Right lung (tissue), 5 donors: ENCODE results near the gene BTG2. TPM values are rescaled to one million over a fixed set of nuclear protein-coding genes. Genes with fewer than 3 reads are reported as not detected.
"Not testable (repeated sequence)": the region's sequence is repeated elsewhere in the genome, so short reads cannot be mapped to it uniquely, and the experiment has no call there.

Experiments used
- DNase-seq, 2 donors: peaks; one replicate each; pipeline ENCODE4 v3.0.0-alpha.2; 2013
- polyA plus RNA-seq, 5 donors: library from polyadenylated mRNA; unstranded; fragments of 120-200 nt; gene quantifications; one replicate each; pipeline versions ENCODE4 v1.2.1 to v1.2.3, GENCODE V29; 2013; ENCODE audit warnings: inconsistent platforms in 1 of 5, low replicate concordance in 1 of 5; ENCODE audit not compliant: insufficient read length in 5 of 5, insufficient read depth in 1 of 5

Gene BTG2
- polyA plus RNA-seq, 5 donors = 46.8 to 90.2 (median 79.9) TPM

DNA sequence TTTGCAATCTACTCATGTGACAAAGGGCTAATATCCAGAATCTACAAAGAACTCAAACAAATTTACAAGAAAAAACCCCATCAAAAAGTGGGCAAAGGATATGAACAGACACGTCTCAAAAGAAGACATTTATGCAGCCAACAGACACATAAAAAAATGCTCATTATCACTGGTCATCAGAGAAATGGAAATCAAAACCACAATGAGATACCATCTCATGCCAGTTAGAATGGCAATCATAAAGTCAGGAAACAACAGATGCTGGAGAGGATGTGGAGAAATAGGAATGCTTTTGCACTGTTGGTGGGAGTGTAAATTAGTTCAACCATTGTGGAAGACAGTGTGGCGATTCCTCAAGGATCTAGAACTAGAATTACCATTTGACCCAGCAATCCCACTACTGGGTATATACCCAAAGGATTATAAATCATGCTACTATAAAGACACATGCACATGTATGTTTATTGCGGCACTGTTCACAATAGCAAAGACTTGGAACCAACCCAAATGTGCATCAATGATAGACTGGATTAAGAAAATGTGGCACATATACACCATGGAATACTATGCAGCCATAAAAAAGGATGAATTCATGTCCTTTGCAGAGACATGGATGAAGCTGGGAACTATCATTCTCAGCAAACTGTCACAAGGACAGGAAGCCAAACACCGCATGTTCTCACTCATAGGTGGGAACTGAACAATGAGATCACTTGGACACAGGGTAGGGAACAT lies 8.9 kb downstream of the BTG2 start:
- DNase-seq = not testable (repeated sequence)

DNA sequence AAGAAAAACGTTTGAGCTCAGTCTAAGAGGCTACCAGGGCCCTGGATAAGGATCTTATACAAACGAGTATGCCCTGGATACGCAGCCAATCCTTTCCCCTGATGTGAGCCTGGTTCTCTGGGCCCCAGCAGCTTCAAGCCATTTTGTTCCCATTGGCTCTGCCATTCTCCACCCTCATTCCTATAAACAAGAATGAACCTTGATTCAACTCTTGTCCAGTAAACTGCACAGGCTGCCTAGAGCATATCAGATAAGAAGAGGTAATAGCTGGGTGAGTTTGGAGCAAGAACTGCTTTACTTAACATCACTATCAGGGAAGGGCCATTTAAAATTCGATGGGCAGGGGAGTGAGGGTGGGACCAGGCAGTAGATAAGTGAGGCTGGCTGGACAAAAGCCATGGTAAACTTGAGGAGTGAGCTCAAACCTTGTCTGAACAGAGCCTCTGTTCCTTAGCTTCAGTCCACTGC lies 11.3 kb downstream of the BTG2 start:
- no peak for DNase-seq

DNA sequence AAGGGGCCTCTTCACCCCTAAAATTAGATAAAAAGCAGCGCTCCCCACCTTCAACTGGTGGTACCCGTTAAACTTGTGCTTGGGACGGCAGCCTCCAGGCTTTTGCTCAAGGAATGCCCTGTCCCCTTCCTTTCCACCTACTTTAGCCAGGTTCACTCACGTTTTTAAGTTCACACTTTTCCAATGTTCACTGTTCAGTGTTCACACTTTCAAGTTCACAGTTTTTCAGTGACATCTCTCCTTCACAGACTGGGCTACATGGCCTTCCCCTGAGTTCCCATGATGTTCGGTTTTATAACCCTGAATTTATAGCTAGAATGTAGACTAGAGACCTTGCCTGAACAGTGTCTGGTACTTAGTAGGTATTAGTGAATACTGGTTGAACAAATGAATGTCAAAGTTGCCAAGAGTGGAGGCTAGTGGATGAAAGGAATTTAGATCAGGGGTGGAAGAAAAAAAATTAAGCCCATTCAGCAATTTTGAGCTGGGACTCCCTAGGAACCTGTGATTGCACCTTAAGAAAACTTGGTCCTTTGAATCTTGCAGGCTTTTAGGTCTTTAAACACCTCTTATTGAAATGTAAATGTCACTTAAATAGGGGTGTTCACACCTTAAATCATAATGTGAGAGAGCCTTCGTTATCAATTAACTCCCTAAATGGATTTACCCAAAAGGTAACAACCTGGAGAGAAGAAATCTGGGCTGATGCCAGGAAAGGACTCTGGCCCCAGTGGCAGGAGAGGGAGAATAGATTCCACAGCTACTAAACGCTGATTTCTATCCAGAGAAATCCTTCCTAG lies 12.3 kb downstream of the BTG2 start:
- no peak for DNase-seq

DNA sequence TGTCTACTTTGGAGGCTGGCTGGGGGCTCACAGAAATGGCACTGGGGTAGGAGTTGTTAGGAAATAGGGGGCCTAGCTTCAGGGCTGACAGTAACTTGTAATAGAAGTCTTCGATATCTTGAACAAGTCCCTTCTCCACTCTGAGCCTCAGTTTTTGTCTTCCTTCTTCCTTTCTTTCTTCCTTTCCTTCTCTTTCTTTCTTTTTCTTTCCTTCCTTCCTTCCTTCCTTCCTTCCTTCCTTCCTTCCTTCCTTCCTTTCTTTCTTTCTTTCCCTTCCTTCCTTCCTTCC lies 12.9 kb downstream of the BTG2 start:
- DNase-seq = no peak

DNA sequence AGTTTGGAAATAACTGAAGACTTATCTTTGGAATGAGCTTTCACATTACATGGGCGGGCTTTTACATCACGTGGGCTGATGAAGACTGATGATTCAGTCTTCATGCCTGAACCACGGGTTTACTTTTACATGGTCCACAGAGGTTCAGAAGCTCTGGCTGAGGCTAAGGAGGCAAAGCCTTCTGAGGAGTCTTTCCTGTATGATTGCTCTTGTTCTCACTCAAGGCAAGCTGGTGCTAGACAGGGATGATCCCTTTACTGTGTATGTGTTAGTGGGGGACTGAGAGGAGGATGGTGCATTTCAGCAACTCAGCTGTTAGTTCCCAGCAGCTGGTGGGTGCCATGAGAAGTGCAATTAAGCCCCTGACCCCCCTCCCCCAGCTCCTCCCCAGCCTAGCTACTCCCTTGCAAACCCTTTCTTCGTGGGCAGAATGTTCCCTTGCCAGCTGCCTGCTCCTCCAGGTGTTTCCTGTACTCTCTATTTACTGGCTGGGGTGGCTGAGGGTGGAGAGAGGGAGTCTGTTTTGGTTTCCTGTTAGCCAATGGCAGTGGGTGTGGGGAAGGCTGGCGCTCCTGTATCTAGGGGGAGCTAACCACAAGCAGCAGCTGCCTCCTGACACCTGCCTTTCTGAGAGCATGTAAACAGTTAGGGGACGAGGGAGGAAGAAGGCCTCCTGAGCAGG lies 15.4 kb downstream of the BTG2 start:
- no peak for DNase-seq

DNA sequence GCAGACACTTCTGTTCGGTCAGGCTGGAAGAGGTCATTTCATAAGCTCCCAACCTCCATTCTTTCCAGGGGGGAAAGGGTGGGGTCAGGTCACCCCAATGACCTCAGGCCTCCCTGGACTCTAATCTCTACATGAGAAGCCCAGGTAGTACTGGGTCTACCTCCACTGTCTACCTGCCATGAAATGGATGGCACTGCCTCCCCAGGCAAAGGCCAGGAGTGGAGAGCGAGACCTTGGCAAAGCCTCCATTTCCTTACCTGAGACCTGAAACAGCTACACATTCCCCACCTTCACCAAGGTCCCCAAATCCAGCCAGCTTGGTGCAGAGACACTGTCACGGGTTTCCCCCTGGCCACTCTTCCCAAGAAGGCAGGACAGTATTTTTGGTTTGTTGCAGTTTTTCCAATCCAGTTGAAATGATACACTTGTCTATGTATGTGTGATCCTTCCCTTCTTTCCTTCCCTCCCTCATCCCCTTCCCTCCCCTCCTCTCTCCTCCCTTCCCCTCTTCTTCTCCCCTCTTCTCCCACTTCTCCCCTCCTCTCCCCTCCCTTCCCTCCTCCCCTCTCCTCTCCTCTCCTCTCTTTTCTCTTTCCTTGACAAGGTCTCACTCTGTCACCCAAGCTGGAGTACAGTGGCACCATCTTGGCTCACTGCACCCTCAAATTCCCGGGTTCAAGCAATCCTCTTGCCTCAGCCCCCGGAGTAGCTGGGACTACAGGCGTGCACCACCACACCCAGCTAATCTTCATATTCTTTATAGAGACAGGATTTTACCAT lies 16.1 kb downstream of the BTG2 start:
- no peak for DNase-seq

DNA sequence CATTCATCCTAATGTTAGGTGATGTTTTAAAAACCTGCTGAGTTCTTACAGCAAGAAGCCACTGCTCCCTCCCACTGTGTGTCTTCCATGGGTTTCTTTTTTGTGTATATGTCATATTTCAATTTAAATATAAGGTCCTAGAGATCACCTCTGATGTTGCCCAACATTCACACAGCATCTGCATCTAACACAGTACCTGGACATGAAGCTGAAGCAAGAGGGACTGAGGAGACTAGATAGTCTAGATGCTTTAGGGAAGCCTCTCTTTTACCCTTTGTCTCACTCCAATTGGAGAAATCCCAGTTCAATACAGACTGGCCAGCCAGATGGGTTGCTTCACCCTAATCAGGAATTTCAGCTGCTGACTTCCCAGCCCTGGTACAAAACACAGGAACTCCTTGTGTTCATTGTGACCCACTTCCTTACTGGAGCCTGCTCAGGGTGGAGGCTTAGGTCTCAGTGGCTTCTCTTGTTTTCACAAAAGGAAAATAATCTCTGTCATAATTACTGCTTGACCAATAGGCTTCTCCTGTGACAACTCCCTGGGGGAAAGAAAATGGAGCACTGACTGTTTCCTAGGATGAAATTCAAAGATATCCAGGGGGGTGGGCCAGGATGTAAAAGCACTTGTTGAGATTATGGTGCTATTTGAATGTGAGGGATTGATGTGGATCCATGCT lies 17.3 kb downstream of the BTG2 start:
- DNase-seq = no peak

DNA sequence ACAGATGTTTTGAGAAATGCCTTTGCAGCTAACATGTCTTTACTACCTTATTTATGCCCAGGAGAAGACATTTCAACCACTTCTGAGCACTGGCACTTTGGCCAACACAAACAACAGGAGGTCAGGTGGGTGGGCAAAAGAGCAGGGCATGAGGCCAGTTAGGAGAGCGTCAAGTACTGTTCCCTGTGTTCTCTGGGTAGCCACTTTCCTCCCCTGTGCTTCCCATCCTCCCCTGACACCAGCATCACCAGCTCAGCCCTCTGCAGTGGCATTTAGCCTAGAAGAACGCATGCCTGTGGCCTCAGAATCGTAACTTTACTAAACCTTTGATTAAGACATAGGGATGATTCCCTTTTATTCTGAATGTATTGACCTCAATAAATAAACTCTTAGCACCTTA lies 18.3 kb downstream of the BTG2 start:
- DNase-seq = no peak

DNA sequence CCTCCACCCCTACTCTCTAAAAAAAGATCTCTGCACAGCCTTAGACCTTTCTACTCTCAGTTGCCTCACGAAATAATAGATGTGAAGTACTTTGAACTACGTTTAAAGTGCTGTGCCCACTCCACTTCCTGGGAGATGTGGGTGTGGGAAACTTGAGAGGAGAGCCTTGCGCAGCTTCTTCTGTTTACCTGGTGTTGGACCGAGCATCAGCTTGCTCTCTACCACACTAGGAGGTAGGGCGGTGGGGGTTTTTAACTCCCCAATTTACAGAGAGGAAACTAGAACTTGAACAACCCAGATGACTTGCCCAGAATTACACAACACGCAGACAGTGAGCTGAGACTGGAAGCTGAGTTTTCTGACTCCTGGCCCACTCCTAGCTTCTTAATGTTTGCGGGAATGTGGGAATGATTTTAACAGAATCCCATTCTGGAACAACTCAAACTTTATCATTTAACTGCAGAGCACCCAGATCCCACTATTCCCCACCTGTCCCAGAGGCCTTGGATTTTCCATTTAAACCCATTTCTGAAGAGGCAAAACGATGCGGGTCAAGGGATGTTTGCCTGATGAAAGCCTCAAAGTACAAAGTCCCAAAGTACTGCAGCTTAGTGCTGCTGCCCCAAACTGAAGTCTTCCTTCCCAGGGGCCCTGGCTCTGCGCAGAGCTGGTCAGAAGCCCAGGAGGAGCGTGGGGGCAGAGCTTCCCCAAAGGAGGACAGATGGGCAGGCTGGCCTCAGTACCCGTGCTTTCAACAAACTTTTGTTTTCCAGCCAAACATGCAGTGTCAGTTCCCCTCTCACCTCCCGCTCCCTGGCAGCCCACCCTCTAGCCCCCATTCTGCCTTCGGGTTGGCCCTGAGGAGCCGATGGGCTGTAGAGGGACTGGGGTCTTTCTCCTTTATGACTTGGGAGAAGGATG lies 19.0 kb downstream of the BTG2 start:
- no peak for DNase-seq

DNA sequence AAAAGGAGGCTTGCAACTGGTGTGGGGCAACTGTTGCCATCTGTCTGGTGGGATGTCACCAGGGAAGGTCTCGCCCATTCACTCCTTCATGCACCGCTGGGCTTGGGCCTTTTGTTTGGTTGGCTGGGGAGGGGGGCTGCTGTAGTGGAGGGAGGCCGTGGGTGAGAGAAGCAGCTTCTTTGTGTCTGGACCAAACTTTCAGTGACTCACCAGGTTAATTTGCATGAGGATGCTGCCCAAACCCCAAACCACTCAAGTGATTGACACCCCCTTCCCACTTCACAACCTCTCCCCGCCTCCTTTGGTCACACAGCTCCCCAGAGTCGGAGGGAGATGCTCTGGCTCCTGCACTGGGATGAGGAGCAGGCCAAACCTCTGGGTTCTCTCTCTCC lies 19.7 kb downstream of the BTG2 start:
- DNase-seq = no peak

DNA sequence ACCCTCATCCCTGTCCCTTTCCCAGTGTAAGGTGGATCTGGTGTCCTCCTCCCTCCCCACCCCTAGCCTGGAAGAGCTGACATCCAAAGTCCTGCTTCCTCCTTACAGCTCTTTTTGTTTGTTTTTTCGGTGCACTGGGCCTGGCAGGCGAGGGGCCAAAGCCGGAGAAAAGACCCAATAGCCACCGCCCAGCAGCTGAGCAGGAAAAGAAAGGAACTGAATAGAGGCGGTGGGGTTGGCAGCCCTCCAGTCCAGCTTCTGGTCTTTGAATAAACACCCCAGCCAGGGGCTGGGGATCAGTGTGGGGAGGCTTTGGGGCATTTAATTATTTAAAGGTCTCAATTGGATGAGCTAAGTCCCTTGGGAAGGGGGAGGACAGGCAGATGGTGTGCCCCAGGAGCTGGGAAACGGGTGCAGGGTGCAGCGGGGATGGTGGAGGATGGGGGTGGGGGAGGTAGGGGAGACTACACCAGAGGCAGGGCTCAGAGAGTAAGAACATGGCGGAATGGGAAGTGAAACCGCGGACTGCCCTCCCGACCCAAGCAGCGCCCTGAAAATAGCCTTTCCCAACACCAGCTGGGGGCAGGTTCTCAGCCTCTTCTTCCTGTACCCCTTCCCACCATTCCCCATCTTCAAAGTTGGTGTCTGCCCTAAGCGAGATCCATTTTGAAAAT lies 20.2 kb downstream of the BTG2 start:
- no peak for DNase-seq

DNA sequence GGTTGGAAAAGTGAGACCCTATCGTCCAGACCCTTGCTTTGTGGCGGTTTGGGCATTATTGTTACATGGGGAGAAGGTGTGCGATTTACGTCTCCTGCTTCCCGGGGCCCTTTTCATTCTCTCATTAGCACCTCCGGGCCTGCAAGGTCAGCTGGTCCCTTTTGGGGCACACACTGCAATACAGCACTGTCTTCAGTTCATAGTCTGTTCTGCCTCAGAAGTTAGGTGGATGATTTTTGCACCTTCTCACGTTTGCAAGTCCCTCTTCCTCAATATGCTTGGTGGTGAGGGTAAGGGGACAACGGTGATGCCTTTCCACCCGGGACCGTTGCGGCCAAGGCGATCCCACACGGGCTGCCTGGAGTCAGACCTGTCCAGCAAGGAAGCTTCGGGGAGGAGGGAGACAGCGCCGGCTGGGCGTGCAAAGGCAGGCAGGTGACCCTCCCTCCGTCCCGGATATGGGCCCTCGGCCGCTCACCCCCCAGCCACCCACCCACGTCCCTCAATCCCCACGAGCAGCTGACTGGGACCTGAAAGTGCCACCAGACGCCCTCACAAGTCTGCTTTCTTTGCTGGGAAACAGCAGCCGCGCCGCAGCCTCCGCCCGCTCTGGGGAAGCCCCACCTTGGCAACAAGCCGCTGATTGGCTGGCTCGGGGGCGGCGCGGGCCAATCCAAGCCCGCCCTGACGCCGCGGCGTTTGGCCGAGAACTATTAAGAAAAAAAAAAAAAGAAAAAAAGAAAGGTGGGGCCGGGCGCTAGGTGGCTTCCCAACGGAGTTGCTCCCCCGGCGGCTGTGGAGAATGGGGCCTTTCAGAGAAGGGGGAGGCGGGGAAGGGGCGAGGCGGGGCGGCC lies 21.7 kb downstream of the BTG2 start:
- peak; percentile 91 to 92 for DNase-seq

DNA sequence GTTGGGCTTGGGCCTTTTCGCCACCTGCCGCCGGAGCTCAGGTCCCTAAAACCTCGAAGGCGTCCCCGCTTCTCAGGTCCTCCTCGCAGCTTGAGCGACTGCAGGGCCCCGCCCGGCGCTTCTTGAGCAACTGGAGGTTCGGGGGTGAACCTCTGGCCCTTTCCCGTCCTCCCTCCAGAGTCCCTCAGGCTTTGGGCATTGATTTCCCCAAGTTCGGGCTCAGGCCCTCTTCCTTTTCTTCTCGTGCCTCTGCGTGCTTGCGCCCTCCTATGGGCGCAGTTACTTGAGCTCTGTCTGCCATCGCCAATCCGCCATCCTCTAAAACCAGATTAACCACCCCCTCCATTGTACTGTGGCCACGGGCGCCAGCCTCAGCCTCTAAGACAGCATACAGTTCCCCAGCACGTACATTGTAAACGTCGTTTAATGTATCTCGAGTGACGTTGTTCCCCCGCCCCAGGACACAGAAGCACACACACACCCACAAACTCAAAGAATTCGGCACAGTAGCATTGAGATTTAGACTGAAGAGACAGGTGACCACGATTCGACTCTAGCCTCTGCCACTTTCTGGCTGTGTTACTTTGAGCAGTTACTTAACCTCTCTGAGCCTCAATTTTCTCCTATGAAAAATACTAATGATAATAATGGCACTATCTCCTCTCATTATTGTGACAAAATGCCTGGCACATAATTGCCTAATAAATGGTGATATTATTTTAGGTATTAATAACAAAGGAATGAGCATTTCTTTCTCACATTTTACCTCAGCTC lies 22.6 kb downstream of the BTG2 start:
- peak in 1 of 2 donors; percentile 74 for DNase-seq

DNA sequence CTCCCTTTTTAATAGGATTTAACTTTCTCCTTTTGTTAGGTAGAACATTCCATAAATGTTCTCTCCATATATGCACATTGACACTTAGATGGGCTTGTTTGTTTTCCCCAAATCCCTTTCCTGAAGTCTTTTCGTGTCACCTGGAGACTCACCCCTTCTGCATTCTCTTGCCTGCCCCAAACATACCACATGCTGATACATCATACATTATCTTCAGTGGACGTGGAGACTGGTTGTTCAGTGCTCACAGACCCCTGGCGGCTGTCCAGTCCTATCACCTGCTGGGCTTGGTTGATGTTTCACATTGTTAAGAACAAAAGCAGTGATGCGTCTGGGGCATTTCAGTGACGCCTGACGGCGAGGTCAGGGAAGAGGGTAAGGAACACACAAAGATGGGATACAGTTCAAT lies 23.4 kb downstream of the BTG2 start:
- DNase-seq = no peak

DNA sequence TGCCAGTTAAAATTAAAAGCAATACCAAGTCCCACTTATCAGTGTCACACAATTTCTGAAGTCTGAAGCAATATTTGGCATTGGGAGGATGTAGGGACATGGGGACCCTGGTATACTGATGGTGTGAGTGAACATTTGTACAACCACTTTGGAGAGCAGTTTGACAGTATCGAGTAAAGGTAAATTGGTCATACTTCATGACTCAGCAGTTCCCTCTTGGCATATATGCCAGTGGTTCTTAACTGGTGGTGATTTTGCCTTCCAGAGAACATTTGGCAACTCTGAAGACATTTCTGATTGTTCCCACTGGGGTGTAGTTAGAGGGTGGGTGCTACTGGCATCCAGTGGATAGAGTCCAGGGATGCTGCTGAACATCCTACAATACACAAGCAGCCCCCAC lies 25.9 kb downstream of the BTG2 start:
- no peak for DNase-seq

DNA sequence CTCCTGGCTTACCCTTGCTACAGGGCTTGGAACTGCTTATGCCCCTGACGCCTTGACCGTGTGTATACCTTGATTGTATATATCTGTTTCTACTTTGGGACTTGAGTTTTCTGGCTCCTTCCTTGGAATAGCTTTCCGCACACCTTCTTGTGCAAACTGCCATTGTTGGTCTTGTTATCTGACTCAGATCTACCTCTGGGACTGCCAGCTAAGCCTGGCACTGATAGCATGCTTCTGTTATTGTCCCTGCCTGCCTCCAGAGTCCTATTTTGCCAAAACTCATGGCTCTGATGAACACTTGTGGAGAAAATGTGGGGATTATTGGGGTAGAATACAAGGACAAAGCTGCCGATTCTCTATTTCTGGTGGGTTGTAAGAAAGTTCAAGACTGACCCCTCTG lies 30.2 kb downstream of the BTG2 start:
- no peak for DNase-seq

DNA sequence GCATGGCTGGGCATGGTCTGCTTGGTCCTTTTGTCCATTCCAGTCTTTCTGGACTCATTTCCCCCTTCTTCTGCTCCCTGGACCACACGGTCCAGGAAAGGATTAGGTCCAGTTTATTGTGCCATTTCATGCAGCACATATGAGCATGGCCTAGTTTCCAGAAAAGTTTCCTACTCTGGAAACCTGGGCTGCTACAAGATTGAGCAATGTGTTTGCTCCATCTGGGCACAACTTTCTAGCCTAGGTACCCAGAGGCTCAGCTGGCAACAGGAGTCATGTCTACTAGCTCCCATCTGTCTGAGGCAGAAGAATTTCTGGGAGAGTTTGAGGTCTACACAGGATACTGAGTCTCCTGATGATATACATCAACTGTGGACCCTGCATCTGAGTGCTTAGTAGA lies 30.8 kb downstream of the BTG2 start:
- no peak for DNase-seq
